Esophagus squamous epithelium (tissue), 4 donors: ENCODE results near the gene CDK17.

Experiments used
- POLR2A ChIP-seq, 4 donors: fragments of 450-650 bp; IDR thresholded peaks; one replicate each; pipeline ENCODE4 v1.6.1; 2017; ENCODE audit warnings: antibody characterized with exemption in 4 of 4, mild to moderate bottlenecking in 4 of 4, moderate library complexity in 3 of 4
- TF ChIP-seq, protein P1 (sequence below), 6 experiments: fragments of 450-650 bp in 4 of 6; fragments of 200-600 bp in 2 of 6; sonication (generic) in 2 of 6; IDR thresholded peaks; one replicate each; pipeline ENCODE4 v1.5.1; 2016 to 2019; ENCODE audit warnings: antibody characterized with exemption in 6 of 6, mild to moderate bottlenecking in 4 of 6, moderate library complexity in 4 of 6

DNA sequence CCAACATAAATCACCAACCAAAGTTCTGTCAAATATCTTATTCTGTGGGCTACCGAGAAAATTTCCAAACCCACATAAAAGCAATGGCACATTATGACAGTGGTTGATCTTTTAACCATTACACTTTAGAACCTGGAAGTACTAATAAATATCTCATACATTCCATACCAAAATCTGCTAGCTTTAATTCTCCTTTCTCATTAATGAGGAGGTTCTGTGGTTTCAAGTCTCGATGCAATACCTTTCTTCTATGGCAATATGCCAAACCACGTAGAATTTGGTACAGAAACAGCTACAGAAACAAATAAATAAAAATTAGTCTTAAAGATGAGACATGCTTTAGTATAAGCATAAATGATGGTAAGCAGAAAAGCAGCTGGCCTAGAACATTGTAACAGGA lies 105.4 kb downstream of the CDK17 start:
- TF ChIP-seq, protein P1, sequence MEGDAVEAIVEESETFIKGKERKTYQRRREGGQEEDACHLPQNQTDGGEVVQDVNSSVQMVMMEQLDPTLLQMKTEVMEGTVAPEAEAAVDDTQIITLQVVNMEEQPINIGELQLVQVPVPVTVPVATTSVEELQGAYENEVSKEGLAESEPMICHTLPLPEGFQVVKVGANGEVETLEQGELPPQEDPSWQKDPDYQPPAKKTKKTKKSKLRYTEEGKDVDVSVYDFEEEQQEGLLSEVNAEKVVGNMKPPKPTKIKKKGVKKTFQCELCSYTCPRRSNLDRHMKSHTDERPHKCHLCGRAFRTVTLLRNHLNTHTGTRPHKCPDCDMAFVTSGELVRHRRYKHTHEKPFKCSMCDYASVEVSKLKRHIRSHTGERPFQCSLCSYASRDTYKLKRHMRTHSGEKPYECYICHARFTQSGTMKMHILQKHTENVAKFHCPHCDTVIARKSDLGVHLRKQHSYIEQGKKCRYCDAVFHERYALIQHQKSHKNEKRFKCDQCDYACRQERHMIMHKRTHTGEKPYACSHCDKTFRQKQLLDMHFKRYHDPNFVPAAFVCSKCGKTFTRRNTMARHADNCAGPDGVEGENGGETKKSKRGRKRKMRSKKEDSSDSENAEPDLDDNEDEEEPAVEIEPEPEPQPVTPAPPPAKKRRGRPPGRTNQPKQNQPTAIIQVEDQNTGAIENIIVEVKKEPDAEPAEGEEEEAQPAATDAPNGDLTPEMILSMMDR (IDR thresholded peaks at IDR 0.05) = no peak
- TF ChIP-seq POLR2A (IDR thresholded peaks at IDR 0.05) = no peak
